CD4-positive, CD25-positive, alpha-beta regulatory T cell (primary cell): ENCODE results near the gene NCKAP5. TPM values are rescaled to one million over a fixed set of nuclear protein-coding genes. Genes with fewer than 3 reads are reported as not detected.

Source experiments
- ATAC-seq, 2 donors: fragments of 150-1000 bp; cut with Tn5 transposase; one replicate each; pipeline ENCODE4 v1.10.0; 2021; ENCODE audit warnings: low read depth in 2 of 2, moderate number of reproducible peaks in 2 of 2, moderate library complexity in 1 of 2
- DNase-seq, 3 donors: peaks; one replicate each; pipeline versions ENCODE4 v3.0.0 to v3.0.0-alpha.2; 2012 to 2022; ENCODE audit warnings: mixed read lengths in 1 of 3
- H3K27ac ChIP-seq: one replicate; pipeline ENCODE4 v1.7.0; 2013; ENCODE audit warnings: mild to moderate bottlenecking, low read length; ENCODE audit not compliant: insufficient read depth, poor library complexity, severe bottlenecking
- H3K27me3 ChIP-seq: one replicate; pipeline ENCODE4 v1.7.0; 2013; ENCODE audit warnings: low read length; ENCODE audit not compliant: control insufficient read depth, insufficient read depth
- H3K36me3 ChIP-seq: one replicate; pipeline ENCODE4 v1.7.0; 2013; ENCODE audit warnings: mild to moderate bottlenecking, low read length, moderate library complexity; ENCODE audit not compliant: control insufficient read depth, insufficient read depth
- H3K4me1 ChIP-seq: 2 replicates; pipeline ENCODE4 v1.7.0; 2013; ENCODE audit warnings: mild to moderate bottlenecking, low read length; ENCODE audit not compliant: insufficient read depth, control insufficient read depth, poor library complexity, severe bottlenecking
- H3K4me3 ChIP-seq: one replicate; pipeline ENCODE4 v1.7.0; 2013; ENCODE audit warnings: low read depth, mild to moderate bottlenecking, low read length, moderate library complexity
- H3K9me3 ChIP-seq, 2 experiments: 1 replicate in 1 of 2; 2 replicates in 1 of 2; pipeline ENCODE4 v1.7.0; 2013; ENCODE audit warnings: low read length in 2 of 2, mild to moderate bottlenecking in 1 of 2, moderate library complexity in 1 of 2; ENCODE audit not compliant: control insufficient read depth in 2 of 2
- H3K27ac Mint-ChIP-seq, 3 donors: one replicate each; pipeline ENCODE4 v1.8.0; 2020 to 2022; ENCODE audit warnings: mild to moderate bottlenecking in 3 of 3, mixed read lengths in 3 of 3, moderate library complexity in 2 of 3
- H3K27me3 Mint-ChIP-seq: one replicate; pipeline ENCODE4 v1.8.0; 2022; ENCODE audit warnings: mild to moderate bottlenecking, mixed read lengths
- H3K36me3 Mint-ChIP-seq: one replicate; pipeline ENCODE4 v1.8.0; 2020; ENCODE audit warnings: mixed read lengths
- H3K4me1 Mint-ChIP-seq, 4 donors: one replicate each; pipeline ENCODE4 v1.8.0; 2020 to 2022; ENCODE audit warnings: mixed read lengths in 4 of 4, mild to moderate bottlenecking in 1 of 4
- H3K4me3 Mint-ChIP-seq, 4 donors: one replicate each; pipeline ENCODE4 v1.8.0; 2020 to 2022; ENCODE audit warnings: mild to moderate bottlenecking in 4 of 4, mixed read lengths in 4 of 4, moderate library complexity in 3 of 4
- H3K9me3 Mint-ChIP-seq, 7 donors: one replicate each; pipeline ENCODE4 v1.8.0; 2020 to 2022; ENCODE audit warnings: mixed read lengths in 7 of 7, mild to moderate bottlenecking in 3 of 7, moderate library complexity in 2 of 7
- polyA plus RNA-seq, 4 donors: library from polyadenylated mRNA; unstranded; fragments of 300-500 nt; fragmentation: Illumina TruSeq; gene quantifications; one replicate each; pipeline ENCODE4 v1.2.3, GENCODE V29; 2021
- total RNA-seq: library from RNA; stranded (reverse); gene quantifications from one replicate; pipeline ENCODE4 v1.2.3, GENCODE V29; 2022

The NCKAP5 gene
- total RNA-seq: not detected
- not detected for polyA plus RNA-seq

- no peak within 1 kb of the TSS for H3K27ac ChIP-seq
- DNase-seq: no peak
- peaks cover 0 to 2% (median 0%) of the 10 kb centered on the region in 7 donors for H3K9me3 Mint-ChIP-seq
- ATAC-seq: no peak
- no peaks in the 10 kb centered on the region for H3K27me3 ChIP-seq
- no peaks in the 10 kb centered on the region for H3K36me3 ChIP-seq
- peaks cover 7% of the 10 kb centered on the region for H3K27me3 Mint-ChIP-seq
- H3K4me1 ChIP-seq: no peaks in the 10 kb centered on the region
- no peak within 1 kb of the TSS for H3K27ac Mint-ChIP-seq
- no peaks in the 10 kb centered on the region for H3K4me1 Mint-ChIP-seq
- H3K4me3 ChIP-seq: no peak within 1 kb of the TSS
- H3K9me3 ChIP-seq: no peaks in the 10 kb centered on the region
- H3K4me3 Mint-ChIP-seq: no peak within 1 kb of the TSS
- no peaks in the 10 kb centered on the region for H3K36me3 Mint-ChIP-seq
These were observed at the start of gene NCKAP5 for GRCh38 chr2:133568172-133568571. Gene NCKAP5 (minus strand): TSS chr2:133568463. CDS start chr2:133517526, 50,937 bp downstream.

GRCh38 chr2:133609664-133610063, 41.4 kb upstream of the NCKAP5 start:
- no peak overlapping the region for H3K4me3 ChIP-seq
- H3K27me3 Mint-ChIP-seq: no peaks in the 10 kb centered on the region

DNA sequence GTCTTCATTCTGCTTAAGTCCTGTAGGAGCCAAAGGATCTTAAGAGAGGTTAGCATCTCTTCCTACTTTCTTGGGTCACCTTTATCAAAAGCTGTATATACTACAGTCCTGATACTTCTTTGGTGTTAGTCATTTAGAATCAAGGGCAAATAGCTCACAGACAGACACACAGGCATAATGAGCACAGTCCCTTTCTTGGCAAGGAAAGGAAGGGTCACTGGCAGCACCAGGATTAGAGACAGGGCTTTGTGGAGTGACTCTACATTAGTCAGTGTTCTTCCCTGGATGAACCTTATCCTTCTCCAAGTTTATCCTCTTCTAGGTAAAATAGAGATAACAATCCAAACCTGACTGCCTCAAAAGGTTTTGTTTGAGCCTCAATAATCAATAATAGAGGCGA, 40.0 kb upstream of the NCKAP5 start:
- Histone ChIP-seq H3K4me1 (no peaks in the 10 kb centered on the region), H3K27me3 (no peaks in the 10 kb centered on the region), H3K27ac (no peak overlapping the region), H3K9me3 (no peaks in the 10 kb centered on the region), H3K4me3 (no peak overlapping the region), H3K36me3 (no peaks in the 10 kb centered on the region)
- H3K9me3 Mint-ChIP-seq: peaks cover 0 to 10% (median 3%) of the 10 kb centered on the region in 7 donors
- no peak for ATAC-seq
- no peaks in the 10 kb centered on the region for H3K36me3 Mint-ChIP-seq
- H3K27me3 Mint-ChIP-seq: no peaks in the 10 kb centered on the region
- no peak for DNase-seq
- H3K4me3 Mint-ChIP-seq: no peak overlapping the region
- no peaks in the 10 kb centered on the region for H3K4me1 Mint-ChIP-seq
- no peak overlapping the region for H3K27ac Mint-ChIP-seq

More at GRCh38 chr2:133609664-133610063, 41.4 kb upstream of the NCKAP5 start:
- Histone ChIP-seq H3K36me3 (no peaks in the 10 kb centered on the region), H3K4me1 (no peaks in the 10 kb centered on the region), H3K9me3 (no peaks in the 10 kb centered on the region), H3K27ac (no peak overlapping the region), H3K27me3 (no peaks in the 10 kb centered on the region)
- Mint-ChIP-seq H3K36me3 (no peaks in the 10 kb centered on the region), H3K27ac (no peak overlapping the region), H3K4me1 (no peaks in the 10 kb centered on the region), H3K4me3 (no peak overlapping the region), H3K9me3 (peaks cover 0 to 16% (median 5%) of the 10 kb centered on the region in 7 donors)
- ATAC-seq: no peak
- no peak for DNase-seq

- Histone ChIP-seq H3K27ac (no peak overlapping the region), H3K36me3 (no peaks in the 10 kb centered on the region), H3K4me1 (no peaks in the 10 kb centered on the region), H3K4me3 (no peak overlapping the region), H3K27me3 (no peaks in the 10 kb centered on the region), H3K9me3 (no peaks in the 10 kb centered on the region)
- no peaks in the 10 kb centered on the region for H3K4me1 Mint-ChIP-seq
- no peaks in the 10 kb centered on the region for H3K27me3 Mint-ChIP-seq
- H3K36me3 Mint-ChIP-seq: no peaks in the 10 kb centered on the region
- H3K4me3 Mint-ChIP-seq: no peak overlapping the region
- H3K9me3 Mint-ChIP-seq: peaks cover 0 to 10% (median 3%) of the 10 kb centered on the region in 7 donors
- no peak overlapping the region for H3K27ac Mint-ChIP-seq
- ATAC-seq (no peak), DNase-seq (no peak)
These were observed 39.4 kb upstream of the NCKAP5 start for GRCh38 chr2:133607679-133608078.

GRCh38 chr2:133606616-133607015, 38.4 kb upstream of the NCKAP5 start:
- Histone ChIP-seq H3K27me3 (no peaks in the 10 kb centered on the region), H3K36me3 (no peaks in the 10 kb centered on the region), H3K27ac (no peak overlapping the region), H3K9me3 (no peaks in the 10 kb centered on the region), H3K4me3 (no peak overlapping the region), H3K4me1 (no peaks in the 10 kb centered on the region)
- Mint-ChIP-seq H3K4me1 (no peaks in the 10 kb centered on the region), H3K27me3 (no peaks in the 10 kb centered on the region), H3K4me3 (no peak overlapping the region), H3K27ac (no peak overlapping the region), H3K9me3 (peaks cover 0 to 10% (median 3%) of the 10 kb centered on the region in 7 donors), H3K36me3 (no peaks in the 10 kb centered on the region)
- no peak for DNase-seq
- ATAC-seq: no peak

GRCh38 chr2:133605766-133606137, 37.5 kb upstream of the NCKAP5 start:
- H3K9me3 Mint-ChIP-seq: peaks cover 0 to 6% (median 3%) of the 10 kb centered on the region in 7 donors
- Histone ChIP-seq H3K27ac (no peak overlapping the region), H3K9me3 (no peaks in the 10 kb centered on the region), H3K4me3 (no peak overlapping the region), H3K4me1 (no peaks in the 10 kb centered on the region), H3K27me3 (no peaks in the 10 kb centered on the region), H3K36me3 (no peaks in the 10 kb centered on the region)
- DNase-seq: no peak
- H3K4me3 Mint-ChIP-seq: no peak overlapping the region
- no peak overlapping the region for H3K27ac Mint-ChIP-seq
- H3K36me3 Mint-ChIP-seq: no peaks in the 10 kb centered on the region
- no peaks in the 10 kb centered on the region for H3K4me1 Mint-ChIP-seq
- ATAC-seq: no peak
- H3K27me3 Mint-ChIP-seq: no peaks in the 10 kb centered on the region

- Histone ChIP-seq H3K36me3 (no peaks in the 10 kb centered on the region), H3K4me3 (no peak overlapping the region), H3K27ac (no peak overlapping the region), H3K4me1 (no peaks in the 10 kb centered on the region), H3K9me3 (no peaks in the 10 kb centered on the region), H3K27me3 (no peaks in the 10 kb centered on the region)
- DNase-seq: no peak
- Mint-ChIP-seq H3K27ac (no peak overlapping the region), H3K27me3 (no peaks in the 10 kb centered on the region), H3K9me3 (peaks cover 0 to 6% (median 3%) of the 10 kb centered on the region in 7 donors), H3K36me3 (no peaks in the 10 kb centered on the region), H3K4me1 (no peaks in the 10 kb centered on the region), H3K4me3 (no peak overlapping the region)
- ATAC-seq: no peak
These were observed 36.9 kb upstream of the NCKAP5 start for GRCh38 chr2:133605011-133605765.

- Histone ChIP-seq H3K27ac (no peak overlapping the region), H3K4me1 (no peaks in the 10 kb centered on the region), H3K36me3 (no peaks in the 10 kb centered on the region), H3K4me3 (no peak overlapping the region), H3K9me3 (no peaks in the 10 kb centered on the region), H3K27me3 (no peaks in the 10 kb centered on the region)
- no peaks in the 10 kb centered on the region for H3K4me1 Mint-ChIP-seq
- ATAC-seq (no peak), DNase-seq (no peak)
- no peaks in the 10 kb centered on the region for H3K27me3 Mint-ChIP-seq
- no peaks in the 10 kb centered on the region for H3K36me3 Mint-ChIP-seq
- no peak overlapping the region for H3K4me3 Mint-ChIP-seq
- H3K9me3 Mint-ChIP-seq: peaks cover 0 to 7% (median 2%) of the 10 kb centered on the region in 7 donors
- no peak overlapping the region for H3K27ac Mint-ChIP-seq
These were observed 34.8 kb upstream of the NCKAP5 start for GRCh38 chr2:133603109-133603508.
